GM18499 (cell line): ENCODE results near the gene CLK3.
"Not testable (repeated sequence)": the region's sequence is repeated elsewhere in the genome, so short reads cannot be mapped to it uniquely, and the experiment has no call there.

Experiments used
- ATAC-seq: cut with Tn5 transposase; IDR thresholded peaks from one replicate; pipeline ENCODE4 v1.9.1; 2021; ENCODE audit warnings: moderate number of reproducible peaks; ENCODE audit not compliant: insufficient read depth, unreplicated experiment

CLK3 gene

DNA sequence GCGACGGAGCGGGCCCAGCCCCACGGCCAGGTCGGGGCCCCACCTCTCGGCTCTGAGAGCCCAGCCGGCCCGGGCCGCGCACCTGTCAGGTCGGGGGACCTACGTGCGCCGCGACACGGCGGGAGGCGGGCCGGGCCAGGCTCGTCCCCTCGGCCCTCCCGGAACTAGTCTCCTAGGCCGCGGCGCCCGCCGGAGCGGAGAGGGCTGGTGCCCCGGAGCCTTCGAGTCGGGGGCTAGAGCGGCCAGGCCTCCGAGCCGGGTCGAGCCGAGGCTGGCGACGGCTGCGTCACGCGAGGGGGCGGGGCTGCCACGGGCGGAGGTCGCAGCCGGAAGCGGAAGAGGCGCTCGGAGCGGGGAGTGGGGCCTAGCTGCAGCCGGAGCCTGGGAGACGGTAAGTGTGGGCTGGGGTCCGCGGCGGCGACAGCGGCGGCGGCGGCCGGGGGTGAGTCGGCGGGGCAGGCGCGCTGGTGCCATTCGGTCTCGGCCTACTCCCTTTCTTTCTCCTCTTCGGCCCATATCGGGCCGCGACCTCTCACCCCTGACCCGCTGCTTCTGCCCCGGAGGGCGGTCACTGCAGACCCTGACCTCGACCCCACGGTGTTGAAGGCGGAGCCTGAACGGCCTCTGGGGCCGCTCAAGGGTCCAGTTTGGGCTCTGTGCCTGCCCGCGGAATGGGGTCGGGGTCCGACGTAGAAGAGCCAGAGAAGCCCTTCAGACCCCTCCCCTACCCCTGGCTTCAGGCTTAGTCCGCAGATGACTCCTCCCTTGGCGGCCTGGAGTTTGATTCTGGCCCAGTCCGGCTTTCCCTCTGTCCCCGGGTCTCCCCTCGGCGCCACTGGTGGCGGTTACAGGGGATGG is at the start of gene CLK3:
CLK3 (plus strand) TSS at position 329 of the 858 bp plus-strand sequence. CDS start 3,361 bp downstream, outside the sequence.
- peak; percentile 53 for ATAC-seq

- ATAC-seq = no peak
Measured at GRCh38 chr15:74568594-74568993, 47.0 kb upstream of the CLK3 start.

GRCh38 chr15:74569731-74570070 is 45.9 kb upstream of the CLK3 start:
- ATAC-seq = no peak

- no peak for ATAC-seq
Measured at GRCh38 chr15:74571191-74571590, 44.4 kb upstream of the CLK3 start.

GRCh38 chr15:74573987-74574386 is 41.6 kb upstream of the CLK3 start:
- ATAC-seq = no peak

DNA sequence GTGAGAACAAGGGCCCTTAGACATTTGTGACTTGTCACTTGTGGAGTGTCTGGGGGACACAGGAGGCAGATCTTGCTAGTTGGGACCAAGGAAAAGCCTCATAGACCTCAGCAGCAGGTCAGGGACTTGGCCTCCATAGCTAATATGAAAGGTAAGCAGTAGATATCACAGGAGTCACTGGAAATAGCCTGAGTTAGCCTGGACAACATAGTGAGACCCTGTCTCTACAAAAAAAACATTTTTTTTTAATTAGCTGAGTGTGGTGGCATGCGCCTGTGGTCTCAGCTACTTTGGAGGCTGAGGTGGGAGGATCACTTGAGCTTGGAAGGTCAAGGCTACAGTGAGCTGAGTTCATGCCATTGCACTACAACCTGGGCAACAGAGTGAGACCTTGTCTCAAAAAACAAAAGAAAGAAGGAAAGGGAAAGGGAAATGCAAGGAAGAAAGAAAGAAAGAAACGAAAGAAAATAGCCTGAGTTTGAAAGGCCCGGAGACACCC is 37.1 kb upstream of the CLK3 start:
- ATAC-seq = no peak

DNA sequence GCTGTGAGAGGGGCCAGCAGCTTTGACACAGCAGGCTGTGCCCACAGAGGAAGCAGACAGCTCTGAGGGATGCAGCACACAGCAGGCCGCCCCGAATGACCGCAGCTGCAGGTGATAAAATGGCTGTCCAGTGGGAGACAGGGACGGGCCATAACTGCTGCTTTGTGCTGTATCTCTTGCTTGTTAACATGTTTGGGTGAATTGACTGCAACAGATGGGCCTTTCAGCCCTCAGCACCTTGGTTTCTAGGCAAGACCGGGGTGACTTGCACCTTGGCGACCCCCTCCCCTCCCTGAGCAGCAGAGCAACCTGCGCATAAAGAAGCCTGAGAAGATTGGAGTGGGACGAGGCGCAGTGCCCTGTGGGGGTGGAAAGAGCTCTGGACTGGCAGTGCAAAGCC is 36.6 kb upstream of the CLK3 start:
- no peak for ATAC-seq

- ATAC-seq = no peak
Measured at GRCh38 chr15:74580538-74581350, 34.9 kb upstream of the CLK3 start.

DNA sequence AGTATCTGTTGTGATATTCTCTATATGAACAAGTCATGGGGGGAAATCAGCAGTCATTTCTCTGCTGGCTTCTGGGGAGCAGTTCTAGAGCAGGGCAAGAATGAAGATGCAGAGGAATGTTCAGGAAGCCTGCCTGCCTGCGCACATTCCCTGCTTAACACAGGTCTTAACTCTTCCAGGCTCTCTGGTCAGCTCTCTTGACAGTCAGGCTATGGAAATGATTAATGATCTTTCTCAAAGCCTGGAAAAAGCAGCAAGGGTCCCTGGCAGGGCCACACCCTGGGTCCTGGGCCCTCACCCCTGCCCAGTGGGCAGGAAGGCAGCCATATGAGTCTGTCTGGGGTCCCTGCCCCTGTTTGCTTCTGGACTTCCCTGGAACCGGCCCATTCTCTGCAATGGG is 31.4 kb upstream of the CLK3 start:
- no peak for ATAC-seq

DNA sequence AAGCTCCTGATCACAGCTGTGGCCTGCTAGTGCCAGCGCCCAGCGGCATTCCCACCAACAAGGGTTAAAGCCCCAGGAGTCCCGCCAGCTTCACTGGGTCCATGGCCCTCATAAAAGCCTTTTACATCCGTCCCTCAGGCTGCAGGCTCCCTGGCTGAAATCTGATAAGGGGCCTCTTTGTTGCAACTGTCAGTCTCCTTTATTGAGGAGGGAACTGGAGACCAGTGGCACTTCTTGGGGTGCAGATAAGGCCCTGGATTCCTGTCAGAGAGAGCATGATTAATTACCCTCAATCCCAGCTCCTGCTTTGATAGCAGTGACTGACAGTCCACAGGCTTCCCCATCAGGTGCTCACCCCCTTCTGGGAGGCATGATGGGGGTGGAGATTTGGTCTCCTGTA is 30.9 kb upstream of the CLK3 start:
- no peak for ATAC-seq

- ATAC-seq = no peak
Measured at GRCh38 chr15:74585191-74585590, 30.4 kb upstream of the CLK3 start.

DNA sequence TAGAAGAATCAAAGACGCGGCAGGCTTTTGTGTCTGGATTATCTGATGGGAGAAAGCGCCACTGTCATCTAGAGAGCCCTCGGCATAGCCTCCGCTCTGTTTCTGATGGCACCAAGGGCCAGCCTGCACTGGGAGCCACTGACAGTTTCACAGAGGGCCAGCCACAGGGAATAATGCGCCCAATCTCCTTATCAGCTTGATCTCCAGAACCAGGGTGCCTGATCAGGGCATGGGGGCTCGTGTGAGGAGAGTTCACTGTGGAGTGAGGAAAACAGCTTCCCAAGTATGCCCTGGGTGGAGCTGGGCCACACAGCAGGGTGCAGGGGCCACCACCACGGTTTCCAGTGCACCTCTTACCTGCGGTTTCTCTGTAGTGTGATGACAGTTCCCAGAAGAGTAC is 29.8 kb upstream of the CLK3 start:
- no peak for ATAC-seq

GRCh38 chr15:74589826-74590225 is 25.8 kb upstream of the CLK3 start:
- no peak for ATAC-seq

DNA sequence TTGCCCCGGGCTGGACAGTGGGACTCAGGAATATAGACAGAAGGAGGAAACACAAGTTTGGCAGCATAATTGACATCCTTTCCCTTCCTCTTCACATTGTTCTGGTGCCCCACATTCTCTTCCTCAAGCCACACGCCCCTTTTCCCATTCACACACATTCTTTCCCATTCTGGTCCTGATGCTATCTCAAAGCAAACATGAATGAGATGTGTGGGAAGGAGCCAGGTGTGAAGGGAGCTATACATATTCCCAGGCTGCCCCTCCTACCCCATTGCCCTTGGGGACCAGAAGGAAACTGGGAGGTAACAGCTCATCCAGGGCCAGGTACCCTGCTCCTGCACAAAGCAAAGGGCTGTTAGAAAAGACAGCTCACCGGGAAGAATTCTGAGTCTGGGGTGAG is 23.4 kb upstream of the CLK3 start:
- no peak for ATAC-seq

DNA sequence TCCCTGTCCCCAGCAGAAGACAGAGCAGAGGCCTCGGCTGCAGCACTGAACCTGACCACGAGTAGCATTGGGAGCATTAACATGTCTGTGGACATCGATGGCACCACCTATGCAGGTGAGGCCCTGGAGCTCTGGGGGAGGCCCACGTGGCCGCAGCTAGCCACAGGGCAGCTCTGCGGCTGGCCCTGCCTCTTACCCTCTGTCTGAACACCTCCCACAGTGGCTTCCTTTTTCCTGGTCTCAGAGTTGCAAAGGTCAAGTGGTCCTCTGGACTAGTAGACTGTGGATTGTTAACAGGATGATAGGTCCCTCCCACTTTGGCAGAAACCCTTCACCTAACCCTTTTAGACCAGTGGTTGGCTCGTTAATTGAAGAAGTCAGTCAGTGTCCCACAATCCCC is 22.5 kb upstream of the CLK3 start:
- ATAC-seq = no peak

- ATAC-seq = no peak
Measured at GRCh38 chr15:74594455-74594854, 21.2 kb upstream of the CLK3 start.

DNA sequence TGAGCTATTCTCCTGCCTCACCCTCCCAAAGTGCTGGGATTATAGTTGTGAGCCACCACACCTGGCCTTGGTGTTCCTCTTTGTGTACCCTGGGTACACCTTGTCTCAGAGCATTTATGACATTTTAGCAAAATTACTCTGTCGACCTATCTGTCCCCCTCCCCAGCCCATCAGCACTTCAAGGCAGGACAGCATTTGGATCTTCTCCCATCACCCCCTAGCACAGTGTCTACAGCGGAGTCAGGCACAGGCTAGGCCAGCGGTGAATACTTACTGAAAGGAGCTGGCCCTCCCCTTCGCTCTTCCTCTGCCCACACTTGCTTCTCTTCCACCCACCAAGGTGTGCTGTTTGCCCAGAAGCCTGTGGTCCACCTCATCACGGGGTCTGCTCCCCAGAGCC is 20.4 kb upstream of the CLK3 start:
- ATAC-seq = no peak

- ATAC-seq = not testable (repeated sequence)
Measured at GRCh38 chr15:74596736-74597135, 18.9 kb upstream of the CLK3 start.

GRCh38 chr15:74597146-74597705 is 18.4 kb upstream of the CLK3 start:
- not testable (repeated sequence) for ATAC-seq

DNA sequence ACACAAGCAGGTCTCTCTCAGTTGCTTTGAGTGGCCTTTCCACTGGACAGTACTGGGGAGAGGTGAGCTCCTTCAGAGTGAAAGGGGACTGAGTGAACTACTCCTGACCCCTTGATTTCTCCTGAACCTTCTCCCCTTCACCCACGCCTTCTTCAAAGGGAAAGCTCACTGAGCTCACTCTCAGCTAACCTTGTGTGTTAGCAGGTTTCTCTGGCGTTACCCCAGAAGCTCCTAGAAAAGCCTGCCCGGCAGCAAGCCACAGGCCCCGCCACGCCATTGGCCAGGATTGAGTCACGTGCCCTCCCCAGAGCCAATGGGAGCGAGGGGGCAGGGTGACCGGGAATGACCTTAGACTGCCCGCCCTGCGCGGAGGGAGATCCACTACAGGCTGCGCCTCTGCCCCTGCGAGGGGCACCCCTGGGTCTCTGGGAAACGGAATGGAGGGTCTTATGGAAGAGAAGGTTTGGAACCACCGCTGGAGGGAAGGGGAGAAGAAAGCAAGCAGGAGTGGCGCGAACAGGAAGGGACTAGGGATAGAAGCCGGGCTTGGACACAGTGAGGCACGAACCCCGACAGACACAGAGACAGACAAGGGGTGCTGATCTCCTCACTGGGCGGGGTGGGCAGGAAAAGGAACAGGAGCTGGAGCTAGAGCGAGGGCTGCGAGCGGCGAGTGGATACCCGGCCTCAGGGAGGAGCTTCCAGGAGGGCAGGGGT is 17.4 kb upstream of the CLK3 start:
- peak; percentile 75 for ATAC-seq
